Gastrocnemius medialis (tissue), 4 donors: ENCODE data around the gene PLBD2. TPM values are rescaled to one million over a fixed set of nuclear protein-coding genes. Genes with fewer than 3 reads are reported as not detected.

Source experiments
- ATAC-seq, 2 donors: fragments of 150-250 bp; one replicate each; pipeline ENCODE4 v1.9.1; 2016
- DNase-seq, 2 donors: peaks; one replicate each; pipeline ENCODE4 v3.0.0-alpha.2; 2019
- H3K27ac ChIP-seq, 4 donors: fragments of 200-600 bp; sonication (generic); 1 replicate in 1 of 4; 2 replicates in 3 of 4; pipeline ENCODE4 v1.5.1; 2016 to 2018; ENCODE audit warnings: mild to moderate bottlenecking in 2 of 4, moderate library complexity in 1 of 4
- H3K27me3 ChIP-seq, 3 donors: fragments of 200-600 bp; sonication (generic) in 2 of 3; 1 replicate in 1 of 3; 2 replicates in 2 of 3; pipeline versions ENCODE4 v1.5.1 to v1.6.0; 2016 to 2019; ENCODE audit warnings: mild to moderate bottlenecking in 1 of 3, moderate library complexity in 1 of 3
- H3K36me3 ChIP-seq, 2 donors: fragments of 200-600 bp; sonication (generic) in 1 of 2; one replicate each; pipeline ENCODE4 v1.5.1; 2017 to 2018
- H3K4me1 ChIP-seq, 2 donors: fragments of 200-600 bp; sonication (generic) in 1 of 2; one replicate each; pipeline ENCODE4 v1.5.1; 2016 to 2017; ENCODE audit warnings: mild to moderate bottlenecking in 2 of 2
- H3K4me3 ChIP-seq, 4 donors: fragments of 200-600 bp; sonication (generic) in 3 of 4; 1 replicate in 1 of 4; 2 replicates in 3 of 4; pipeline ENCODE4 v1.5.1; 2016 to 2019; ENCODE audit warnings: mild to moderate bottlenecking in 2 of 4
- H3K9me3 ChIP-seq, 3 donors: fragments of 200-600 bp; sonication (generic) in 2 of 3; 1 replicate in 1 of 3; 2 replicates in 2 of 3; pipeline ENCODE4 v1.5.1; 2016 to 2019
- CTCF ChIP-seq, 5 experiments: fragments of 450-650 bp in 3 of 5; fragments of 200-600 bp in 2 of 5; sonication (generic) in 2 of 5; IDR thresholded peaks in 4 of 5; conservative IDR thresholded peaks in 1 of 5; 1 replicate in 4 of 5; 2 replicates in 1 of 5; pipeline ENCODE4 v1.5.1; 2016 to 2019; ENCODE audit warnings: antibody characterized with exemption in 5 of 5, mild to moderate bottlenecking in 3 of 5, moderate library complexity in 3 of 5
- POLR2A ChIP-seq, 2 donors: fragments of 450-650 bp; IDR thresholded peaks; one replicate each; pipeline ENCODE4 v1.6.1; 2017; ENCODE audit warnings: antibody characterized with exemption in 2 of 2, mild to moderate bottlenecking in 2 of 2, moderate library complexity in 2 of 2
- in situ Hi-C, 4 donors: fragments of 200-750 bp; cut with MboI; loops; one replicate each; pipeline versions ENCODE4 v1.15.0 to v1.8.0; 2017; ENCODE audit warnings: low sequenced_read_pairs in 4 of 4
- intact Hi-C: fragments of 100-400 bp; cut with DNase I; formaldehyde crosslinking; loops from one replicate; pipeline ENCODE4 v1.15.1; 2023; ENCODE audit warnings: low total_unique reads
- total RNA-seq, 4 donors: library from RNA; depleted of rRNA; stranded (reverse); fragments of >200 nt; gene quantifications; one replicate each; pipeline versions ENCODE4 v1.1.0 to v1.2.3, GENCODE V29; 2016

Gene PLBD2
- total RNA-seq, 4 donors from 2014 or later = 12.0 to 28.9 (median 26.8) TPM

DNA sequence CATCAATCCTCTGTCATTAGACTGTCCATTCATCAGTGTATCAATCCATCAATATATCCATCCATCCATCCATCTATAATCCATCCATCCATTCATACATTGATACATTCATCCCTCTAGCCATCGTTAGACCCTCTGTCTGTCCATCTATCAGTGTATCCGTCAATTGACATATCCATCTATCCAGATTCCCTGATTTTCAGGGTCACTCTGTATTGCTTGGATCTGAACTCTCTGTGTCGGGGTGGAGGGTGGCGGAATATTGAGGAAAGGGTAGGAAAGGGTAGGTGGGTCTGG lies 80.9 kb downstream of the PLBD2 start:
- Histone ChIP-seq H3K4me1 (no peaks in the 10 kb centered on the region), H3K27me3 (peaks cover 0 to 4% (median 0%) of the 10 kb centered on the region in 3 donors), H3K9me3 (no peaks in the 10 kb centered on the region), H3K36me3 (no peaks in the 10 kb centered on the region), H3K4me3 (no peak overlapping the region), H3K27ac (no peak overlapping the region)
- in situ Hi-C loops = loop anchor here in 1 of 4 donors (25.0 kb wide), 1 partner anchor 127 kb away; no protein-coding TSS in a partner anchor
- DNase-seq (no peak), ATAC-seq (no peak)
- TF ChIP-seq POLR2A (IDR thresholded peaks at IDR 0.05) = no peak
- TF ChIP-seq CTCF (IDR thresholded peaks at IDR 0.05 in 4 of 5, conservative IDR thresholded peaks at IDR 0.05 in 1 of 5) = no peak
- intact Hi-C loops = no loop called here

GRCh38 chr12:113439606-113440030 lies 81.2 kb downstream of the PLBD2 start:
- Histone ChIP-seq H3K9me3 (no peaks in the 10 kb centered on the region), H3K4me3 (no peak overlapping the region), H3K36me3 (no peaks in the 10 kb centered on the region), H3K4me1 (no peaks in the 10 kb centered on the region), H3K27me3 (peaks cover 0 to 5% (median 0%) of the 10 kb centered on the region in 3 donors), H3K27ac (no peak overlapping the region)
- TF ChIP-seq POLR2A (IDR thresholded peaks at IDR 0.05) (no peak), CTCF (IDR thresholded peaks at IDR 0.05 in 4 of 5, conservative IDR thresholded peaks at IDR 0.05 in 1 of 5) (peak in 3 of 5 experiments; percentile 18 to 43 (median 24))
- DNase-seq (no peak), ATAC-seq (no peak)
- intact Hi-C loops (no loop called here), in situ Hi-C loops (loop anchor here in 1 of 4 donors (25.0 kb wide), 1 partner anchor 127 kb away; no protein-coding TSS in a partner anchor)

DNA sequence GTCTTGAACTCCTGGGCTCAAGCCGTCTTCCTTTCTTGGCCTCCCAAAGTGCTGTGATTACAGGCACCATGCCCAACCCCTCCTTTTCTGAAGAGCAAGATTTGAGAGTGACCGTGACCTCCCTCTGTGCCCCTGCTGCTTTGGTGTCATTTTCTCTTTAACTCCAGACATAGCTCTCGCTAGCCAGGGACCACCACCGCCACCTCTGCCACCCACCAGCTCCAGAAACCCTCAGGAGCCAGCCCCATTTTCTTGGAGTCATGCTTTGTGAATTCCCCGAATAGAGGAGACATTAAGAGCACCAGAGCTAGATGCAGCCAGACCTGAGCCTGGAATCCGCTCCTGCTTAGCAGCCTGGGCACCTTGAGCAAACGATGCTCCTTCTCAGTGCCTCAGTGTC lies 81.9 kb downstream of the PLBD2 start:
- intact Hi-C loops (no loop called here), in situ Hi-C loops (loop anchor here in 1 of 4 donors (25.0 kb wide), 1 partner anchor 128 kb away; no protein-coding TSS in a partner anchor)
- TF ChIP-seq CTCF (IDR thresholded peaks at IDR 0.05 in 4 of 5, conservative IDR thresholded peaks at IDR 0.05 in 1 of 5) (no peak), POLR2A (IDR thresholded peaks at IDR 0.05) (no peak)
- Histone ChIP-seq H3K4me3 (no peak overlapping the region), H3K36me3 (no peaks in the 10 kb centered on the region), H3K27ac (no peak overlapping the region), H3K27me3 (peaks cover 0 to 5% (median 1%) of the 10 kb centered on the region in 3 donors), H3K4me1 (no peaks in the 10 kb centered on the region), H3K9me3 (no peaks in the 10 kb centered on the region)
- DNase-seq (no peak), ATAC-seq (no peak)

Other genes with a start within 250 kb of the PLBD2 start
- gene RASAL1, start 222.8 kb upstream of the PLBD2 start, total RNA-seq = not detected
- gene CFAP73, start 208.9 kb upstream of the PLBD2 start, total RNA-seq = not detected
- gene DDX54, start 173.1 kb upstream of the PLBD2 start, total RNA-seq = 100 to 1,000 TPM in 3 of 4 donors, 10 to 100 TPM in 1; 90.0 to 144 (median 108) TPM
- gene RITA1, start 172.9 kb upstream of the PLBD2 start, total RNA-seq = 10 to 100 TPM; 17.7 to 31.2 (median 23.1) TPM
- 10 to 100 TPM; 21.4 to 27.0 (median 25.4) TPM for gene TPCN1, start 137.1 kb upstream of the PLBD2 start, total RNA-seq
- gene SLC8B1, start 23.5 kb upstream of the PLBD2 start, total RNA-seq = 10 to 100 TPM in 3 of 4 donors, 1 to 10 TPM in 1; 8.2 to 21.2 (median 14.5) TPM
- 1 to 10 TPM in 2 of 4 donors, under 1 TPM in 2; 0.34 to 2.4 (median 0.86) TPM for gene SDS, start 45.3 kb downstream of the PLBD2 start, total RNA-seq
- 1 to 10 TPM in 1 of 4 donors, under 1 TPM in 2, not detected in 1; 0.91 to 1.4 (median 0.98) TPM for gene SDSL, start 63.8 kb downstream of the PLBD2 start, total RNA-seq
- not detected for gene LHX5, start 113.3 kb downstream of the PLBD2 start, total RNA-seq